Common myeloid progenitor, CD34-positive (primary cell): ENCODE data around the gene EXO1. TPM values are rescaled to one million over a fixed set of nuclear protein-coding genes. Genes with fewer than 3 reads are reported as not detected.
"Not testable (repeated sequence)": the region's sequence is repeated elsewhere in the genome, so short reads cannot be mapped to it uniquely, and the experiment has no call there.

ENCODE experiments used
- CTCF ChIA-PET: fragments of 350-600 bp; sonication (Branson Sonifier 250); formaldehyde crosslinking; loops from one replicate; lab custom pipeline; 2021; ENCODE audit warnings: antibody characterized with exemption; lab: Charles Lee
- POLR2A ChIA-PET: fragments of 350-600 bp; sonication (Branson Sonifier 250); formaldehyde crosslinking; loops from one replicate; lab custom pipeline; 2021; ENCODE audit warnings: antibody characterized with exemption; lab: Charles Lee
- DNase-seq, 3 donors: peaks; one replicate each; pipeline versions ENCODE4 v3.0.0 to v3.0.0-alpha.2; 2013
- H3K27ac ChIP-seq, 2 experiments: 1 replicate in 1 of 2; 2 replicates in 1 of 2; pipeline ENCODE4 v1.7.0; 2013; ENCODE audit warnings: inconsistent platforms in 2 of 2, low read length in 2 of 2, mild to moderate bottlenecking in 2 of 2, low read depth in 1 of 2, moderate library complexity in 1 of 2; ENCODE audit not compliant: severe bottlenecking in 2 of 2, insufficient read depth in 1 of 2, poor library complexity in 1 of 2
- H3K27me3 ChIP-seq, 5 experiments: replicated peaks in 2 of 5; 1 replicate in 3 of 5; 2 replicates in 2 of 5; pipeline versions ENCODE4 v1.6.1 to v1.7.0; 2013; ENCODE audit warnings: low read length in 4 of 5, mild to moderate bottlenecking in 2 of 5, moderate library complexity in 2 of 5, inconsistent platforms in 1 of 5; ENCODE audit not compliant: insufficient read depth in 5 of 5, control insufficient read depth in 4 of 5
- H3K36me3 ChIP-seq, 4 experiments: 1 replicate in 2 of 4; 2 replicates in 2 of 4; pipeline versions ENCODE4 v1.6.1 to v1.7.0; 2013; ENCODE audit warnings: low read length in 3 of 4, control low read depth in 1 of 4, mild to moderate bottlenecking in 1 of 4; ENCODE audit not compliant: control insufficient read depth in 4 of 4, insufficient read depth in 4 of 4
- H3K4me1 ChIP-seq, 4 experiments: 1 replicate in 3 of 4; 2 replicates in 1 of 4; pipeline versions ENCODE4 v1.6.1 to v1.7.1; 2013; ENCODE audit warnings: low read length in 3 of 4, mild to moderate bottlenecking in 3 of 4, control low read depth in 1 of 4, inconsistent platforms in 1 of 4, moderate library complexity in 1 of 4; ENCODE audit not compliant: control insufficient read depth in 4 of 4, insufficient read depth in 4 of 4; ENCODE audit errors: control extremely low read depth in 1 of 4
- H3K4me3 ChIP-seq, 7 experiments: 1 replicate in 4 of 7; 2 replicates in 3 of 7; pipeline versions ENCODE4 v1.5.1 to v1.7.0; 2013; ENCODE audit warnings: mild to moderate bottlenecking in 7 of 7, low read length in 6 of 7, moderate library complexity in 6 of 7, inconsistent platforms in 2 of 7, low read depth in 2 of 7, control low read depth in 1 of 7; ENCODE audit not compliant: insufficient read depth in 4 of 7, control insufficient read depth in 1 of 7; ENCODE audit errors: extremely low read depth in 1 of 7
- H3K9me3 ChIP-seq, 5 experiments: 1 replicate in 4 of 5; 2 replicates in 1 of 5; pipeline versions ENCODE4 v1.6.1 to v1.7.1; 2013; ENCODE audit warnings: low read length in 4 of 5, mild to moderate bottlenecking in 2 of 5, inconsistent platforms in 1 of 5, low read depth in 1 of 5, moderate library complexity in 1 of 5; ENCODE audit not compliant: control insufficient read depth in 4 of 5, insufficient read depth in 2 of 5; ENCODE audit errors: control extremely low read depth in 1 of 5
- WGBS: methylation state at CpG from one replicate; pipeline ENCODE4 v1.1.5; 2013; ENCODE audit not compliant: insufficient coverage; 5-methylcytosine and 5-hydroxymethylcytosine counted together
- polyA plus RNA-seq: library from polyadenylated mRNA; unstranded; fragments of 120-200 nt; gene quantifications from one replicate; pipeline ENCODE4 v1.2.1, GENCODE V29; 2013

Gene EXO1
- 4.1 TPM for polyA plus RNA-seq

DNA sequence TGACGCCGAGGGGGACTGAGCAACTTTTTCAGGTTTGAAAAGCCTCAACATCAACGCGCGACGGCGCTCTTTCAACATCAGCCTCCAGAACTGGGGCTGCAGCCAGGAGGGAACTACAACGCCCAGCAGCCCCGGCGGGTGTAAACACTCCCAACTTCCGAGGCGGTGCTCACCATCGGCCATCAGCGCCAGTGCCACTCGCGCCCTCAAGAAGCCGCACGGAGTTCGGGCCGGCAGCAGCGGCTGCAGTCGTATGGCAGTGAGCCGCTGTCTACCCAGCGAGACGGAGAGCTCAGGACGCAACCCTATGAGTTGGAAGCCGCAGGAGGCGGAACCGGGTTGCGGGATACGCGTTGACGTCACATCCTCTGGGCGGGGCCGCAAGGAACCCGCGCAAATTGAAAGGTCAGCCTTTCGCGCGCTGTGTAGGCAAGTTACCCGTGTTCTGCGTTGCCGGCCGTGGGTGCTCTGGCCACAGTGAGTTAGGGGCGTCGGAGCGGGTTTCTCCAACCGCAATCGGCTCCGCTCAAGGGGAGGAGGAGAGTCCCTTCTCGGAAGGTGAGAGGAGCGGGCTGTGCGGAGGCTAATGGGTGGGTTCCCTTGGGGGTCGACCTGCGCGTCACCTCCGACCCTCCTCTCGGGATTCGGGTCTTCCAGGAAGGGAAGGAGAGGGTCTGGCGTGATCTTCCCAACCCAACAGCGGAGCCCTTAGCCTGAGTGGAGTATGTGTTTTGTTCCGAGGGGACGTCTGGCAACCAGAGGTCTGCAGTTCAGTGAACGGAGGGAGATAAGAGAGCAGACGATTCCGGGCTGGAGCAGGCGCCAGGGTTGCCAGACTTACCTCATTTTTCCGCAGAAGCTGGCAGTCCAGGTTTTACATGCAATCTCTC lies at the start of gene EXO1:
Gene EXO1 (plus strand): TSS at position 409 of the 890 bp plus-strand sequence. CDS start 2,222 bp downstream, outside the sequence.
- Histone ChIP-seq H3K4me1 (peaks cover 3 to 21% (median 11%) of the 10 kb centered on the region in 4 experiments), H3K4me3 (peak within 1 kb of the TSS; percentile 93 to 100 (median 98)), H3K27ac (peak within 1 kb of the TSS; percentile 85 to 92), H3K9me3 (no peaks in the 10 kb centered on the region), H3K27me3 (no peaks in the 10 kb centered on the region), H3K36me3 (peaks cover 0 to 13% (median under 1%) of the 10 kb centered on the region in 4 experiments)
- 0% methylated on average over 48 of the region's 68 CpGs for WGBS
- CTCF ChIA-PET: interaction anchor here (1.9 kb wide), 1 partner anchor 11 kb away, joined by 4 read pairs; no protein-coding TSS in a partner anchor
- peak; percentile 94 to 97 (median 96) for DNase-seq
- POLR2A ChIA-PET: no interaction called here

DNA sequence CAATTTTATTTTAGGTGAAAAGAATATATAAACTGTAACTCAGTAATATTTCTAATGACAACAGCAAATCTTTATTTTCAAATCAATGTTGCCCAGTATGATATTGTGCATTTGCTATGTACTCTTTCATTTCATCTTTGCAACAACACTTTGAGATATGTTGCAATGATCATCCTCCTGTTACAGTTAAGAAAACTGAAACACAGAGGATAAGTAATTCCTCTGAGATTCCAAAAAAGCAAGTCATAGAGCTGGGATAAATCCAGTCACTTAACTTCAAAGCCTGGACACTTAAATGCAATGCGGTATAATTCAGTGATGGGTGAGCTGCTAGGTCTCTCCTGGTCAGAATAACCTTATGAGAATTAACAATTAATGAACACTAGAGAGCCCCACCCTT lies 48.6 kb upstream of the EXO1 start:
- no peaks in the 10 kb centered on the region for H3K9me3 ChIP-seq
- no peak for DNase-seq
- H3K27ac ChIP-seq: no peak overlapping the region
- no peak overlapping the region for H3K4me3 ChIP-seq
- ChIA-PET CTCF (interaction anchor here (0.5 kb wide), 1 partner anchor 39 kb away, joined by 3 read pairs; no protein-coding TSS in a partner anchor), POLR2A (no interaction called here)
- H3K36me3 ChIP-seq: no peaks in the 10 kb centered on the region
- no peaks in the 10 kb centered on the region for H3K4me1 ChIP-seq
- peaks cover 0 to 6% (median 0%) of the 10 kb centered on the region in 5 experiments for H3K27me3 ChIP-seq
- 100% methylated on average over 1 of the region's 1 CpG for WGBS

DNA sequence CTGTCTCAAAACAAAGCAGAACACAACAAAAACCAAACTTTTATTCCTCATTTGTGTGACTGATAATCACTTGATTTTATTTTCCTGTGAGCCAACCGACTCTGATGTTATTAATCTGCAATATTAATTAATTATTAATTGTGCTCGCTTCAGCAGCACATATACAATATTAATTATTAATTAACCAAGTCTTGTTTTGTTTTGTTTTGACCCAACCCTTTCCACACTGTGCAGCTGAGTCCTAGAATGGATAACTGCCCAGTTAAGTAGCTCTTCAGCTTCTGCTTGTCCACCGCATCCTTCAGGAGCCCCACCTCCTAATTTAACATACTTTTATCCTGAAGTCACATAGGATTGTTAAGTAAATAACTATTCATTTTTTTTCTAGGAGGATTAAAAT lies 47.4 kb upstream of the EXO1 start:
- Histone ChIP-seq H3K9me3 (no peaks in the 10 kb centered on the region), H3K4me1 (no peaks in the 10 kb centered on the region), H3K36me3 (no peaks in the 10 kb centered on the region), H3K27ac (no peak overlapping the region), H3K27me3 (peaks cover 0 to 6% (median 0%) of the 10 kb centered on the region in 5 experiments), H3K4me3 (no peak overlapping the region)
- no peak for DNase-seq
- ChIA-PET POLR2A (interaction anchor here (0.5 kb wide), 1 partner anchor 85 kb away, joined by 3 read pairs; no protein-coding TSS in a partner anchor), CTCF (interaction anchor here (0.9 kb wide), 1 partner anchor 9 kb away, joined by 3 read pairs; no protein-coding TSS in a partner anchor)
- WGBS: no CpG with 5 or more reads among the region's 3 CpGs

DNA sequence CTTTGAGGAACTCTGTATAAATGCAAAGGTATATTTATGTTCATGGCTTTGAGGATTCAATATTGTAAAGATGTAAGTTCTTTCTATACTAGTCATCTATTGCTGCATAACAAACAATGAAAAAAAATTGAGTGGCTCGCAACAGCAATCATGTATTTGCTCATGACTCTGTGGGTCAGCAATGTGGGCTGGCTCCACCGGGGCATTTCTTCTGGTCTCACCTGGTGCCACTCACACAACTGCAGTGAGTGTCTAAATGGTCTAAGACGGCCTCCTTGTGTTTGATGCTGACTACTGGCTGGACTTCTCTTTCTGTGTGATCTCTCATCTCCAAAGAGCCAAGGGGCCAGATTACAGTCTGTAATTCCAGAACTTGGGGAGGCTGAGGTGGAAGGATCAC lies 45.1 kb upstream of the EXO1 start:
- ChIA-PET CTCF (no interaction called here), POLR2A (no interaction called here)
- Histone ChIP-seq H3K27ac (no peak overlapping the region), H3K4me1 (no peaks in the 10 kb centered on the region), H3K9me3 (no peaks in the 10 kb centered on the region), H3K27me3 (peaks cover 0 to 6% (median 2%) of the 10 kb centered on the region in 5 experiments), H3K36me3 (no peaks in the 10 kb centered on the region), H3K4me3 (no peak overlapping the region)
- WGBS: 100% methylated on average over 3 of the region's 3 CpGs
- no peak for DNase-seq

DNA sequence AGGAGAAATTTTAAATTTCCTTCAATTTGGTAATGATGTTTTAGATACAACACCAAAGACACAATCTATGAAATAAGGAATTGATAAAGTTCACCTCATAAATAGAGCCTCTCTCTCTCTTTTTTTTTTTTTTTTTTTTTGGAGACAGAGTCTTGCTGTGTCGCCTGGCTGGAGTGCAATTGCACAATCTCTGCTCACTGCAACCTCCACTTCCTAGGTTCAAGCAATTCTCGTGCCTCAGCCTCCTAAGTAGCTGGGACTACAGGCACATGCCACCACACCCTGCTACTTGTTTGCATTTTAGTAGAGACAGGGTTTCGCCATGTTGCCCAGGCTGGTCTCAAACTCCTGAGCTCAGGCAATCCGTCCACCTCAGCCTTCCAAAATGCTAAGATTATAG lies 43.3 kb upstream of the EXO1 start:
- CTCF ChIA-PET, H3K4me3 ChIP-seq, H3K9me3 ChIP-seq, DNase-seq, H3K27ac ChIP-seq, H3K27me3 ChIP-seq, POLR2A ChIA-PET, H3K4me1 ChIP-seq, H3K36me3 ChIP-seq: not testable (repeated sequence)
- WGBS: 100% methylated on average over 3 of the region's 4 CpGs

DNA sequence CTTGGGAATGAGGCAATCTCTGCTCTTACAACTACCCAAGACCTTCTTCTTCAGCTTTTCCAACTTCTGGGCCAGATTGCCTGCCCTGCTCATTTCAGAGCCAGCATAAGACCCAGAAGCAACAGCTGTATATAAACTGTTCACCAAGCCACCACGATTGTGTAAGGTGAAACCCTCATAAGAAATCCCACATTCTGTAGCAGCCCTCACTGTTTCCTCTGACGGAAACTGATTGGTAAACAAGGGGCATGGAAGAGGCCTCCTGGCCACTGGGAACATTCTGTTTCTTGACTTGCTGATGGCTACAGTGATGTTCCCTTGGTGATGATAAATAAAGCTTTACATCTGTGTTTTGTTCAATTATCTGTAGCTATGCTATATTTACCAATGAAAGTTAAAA lies 39.7 kb upstream of the EXO1 start:
- WGBS: 25% methylated on average over 1 of the region's 2 CpGs
- POLR2A ChIA-PET: no interaction called here

More for the DNA sequence above, 39.7 kb upstream of the EXO1 start:
- no peak overlapping the region for H3K27ac ChIP-seq
- H3K9me3 ChIP-seq: no peaks in the 10 kb centered on the region
- no peaks in the 10 kb centered on the region for H3K4me1 ChIP-seq
- H3K4me3 ChIP-seq: no peak overlapping the region
- CTCF ChIA-PET: no interaction called here
- no peaks in the 10 kb centered on the region for H3K36me3 ChIP-seq
- DNase-seq: no peak
- peaks cover 0 to 2% (median under 1%) of the 10 kb centered on the region in 5 experiments for H3K27me3 ChIP-seq
